Measurements from ENCODE around the gene CTSO. TPM values are rescaled to one million over a fixed set of nuclear protein-coding genes. Genes with fewer than 3 reads are reported as not detected.

Gene CTSO
- total RNA-seq, 1 experiment from 2014 or later = 0.81 TPM

GRCh38 chr4:155946486-155946885, 7.2 kb downstream of the CTSO start:
- no peak for DNase-seq
- Histone ChIP-seq H2AFZ (ENCODE audit: low read length) (no peak overlapping the region), H2BK120ac (ENCODE audit: low read depth, low read length, poor library complexity, severe bottlenecking) (no peak overlapping the region), H3K9me3 (ENCODE audit: control insufficient read depth, low read depth, low read length) (no peaks in the 10 kb centered on the region), H4K5ac (ENCODE audit: insufficient read length, low read depth, low read length) (no peak overlapping the region), H3K14ac (ENCODE audit: insufficient read depth, low read length) (no peak overlapping the region), H3K23me2 (ENCODE audit: insufficient read length, low read depth, low read length, poor library complexity, severe bottlenecking) (no peaks in the 10 kb centered on the region), H3K4ac (ENCODE audit: low read depth, low read length) (no peak overlapping the region), H2BK5ac (ENCODE audit: insufficient read length, low read length) (no peak overlapping the region), H2BK15ac (ENCODE audit: low read depth, low read length) (no peak overlapping the region), H2AK5ac (ENCODE audit: insufficient read length, low read length) (no peak overlapping the region), H3K18ac (ENCODE audit: insufficient read length, low read depth, low read length) (no peak overlapping the region), H3K27ac (ENCODE audit: insufficient read length, low read depth, low read length) (no peak overlapping the region), H3K79me2 (ENCODE audit: insufficient read depth, low read length) (no peaks in the 10 kb centered on the region), H3K9ac (ENCODE audit: extremely low read depth, insufficient read length, low read length) (no peak overlapping the region), H3K4me2 (ENCODE audit: insufficient read depth, insufficient read length, low read length) (no peak overlapping the region), H4K20me1 (ENCODE audit: control insufficient read depth, insufficient read depth, insufficient read length) (no peaks in the 10 kb centered on the region), H3K79me1 (ENCODE audit: insufficient read depth, low read depth, low read length, poor library complexity, severe bottlenecking) (no peaks in the 10 kb centered on the region), H2BK20ac (ENCODE audit: low read depth, low read length, poor library complexity, severe bottlenecking) (no peak overlapping the region), H4K8ac (replicated peaks; ENCODE audit: insufficient read length, low read depth, low read length) (no peak overlapping the region), H2BK12ac (ENCODE audit: insufficient read length, low read depth, low read length) (no peak overlapping the region), H3K4me1 (ENCODE audit: insufficient read depth, low read length) (no peaks in the 10 kb centered on the region), H3K56ac (ENCODE audit: insufficient read length, low read depth, low read length) (no peak overlapping the region), H4K91ac (ENCODE audit: insufficient read length, low read depth, low read length) (no peak overlapping the region), H3T11ph (ENCODE audit: low read length) (no peak overlapping the region), H3K27me3 (ENCODE audit: insufficient read depth, low read length) (no peaks in the 10 kb centered on the region), H3K23ac (ENCODE audit: insufficient read length, low read depth, low read length) (no peak overlapping the region)
- Mint-ChIP-seq H3K27ac (no peak overlapping the region), H3K4me3 (no peak overlapping the region), H3K4me1 (no peaks in the 10 kb centered on the region), H3K9me3 (no peaks in the 10 kb centered on the region), H3K27me3 (ENCODE audit: low read depth) (no peaks in the 10 kb centered on the region), H3K36me3 (ENCODE audit: insufficient read depth in 1 of 3, low read depth in 3 of 3) (no peaks in the 10 kb centered on the region)
- WGBS (ENCODE audit: extremely low coverage, insufficient read length, low lambda C conversion rate) = no CpG with 5 or more reads among the region's 4 CpGs
- no peak for TF ChIP-seq CTCF (conservative IDR thresholded peaks at IDR 0.05)

Data from H9 (cell line).